Activated CD8-positive, alpha-beta memory T cell treated with anti-CD3 and anti-CD28 coated beads, Interleukin-2, amount 50 U/mL, for 48 hours (primary cell): ENCODE results near the gene OLFML1.

ENCODE experiments used
- DNase-seq: peaks from one replicate; pipeline ENCODE4 v3.0.0-alpha.2; 2020

The OLFML1 gene

DNA sequence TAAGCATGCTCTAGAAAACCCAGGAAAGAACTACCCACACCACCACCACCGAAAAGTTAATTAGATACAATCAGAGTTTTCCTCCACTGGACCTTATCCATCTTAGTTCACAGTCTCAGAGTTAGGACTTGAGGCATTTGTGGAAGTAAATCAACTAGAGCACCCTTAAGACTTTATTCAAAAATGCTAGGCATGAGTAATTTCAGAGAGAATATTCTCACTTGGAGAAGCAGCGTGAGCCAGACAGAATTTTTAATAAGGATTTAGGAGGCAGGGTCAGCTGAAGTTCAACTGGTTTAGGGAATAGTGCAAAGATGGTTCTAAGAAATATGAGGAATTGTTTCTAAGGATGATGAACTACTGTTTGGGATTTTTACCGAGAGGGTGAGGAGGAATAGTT lies 1.2 kb upstream of the OLFML1 start:
- no peak for DNase-seq

DNA sequence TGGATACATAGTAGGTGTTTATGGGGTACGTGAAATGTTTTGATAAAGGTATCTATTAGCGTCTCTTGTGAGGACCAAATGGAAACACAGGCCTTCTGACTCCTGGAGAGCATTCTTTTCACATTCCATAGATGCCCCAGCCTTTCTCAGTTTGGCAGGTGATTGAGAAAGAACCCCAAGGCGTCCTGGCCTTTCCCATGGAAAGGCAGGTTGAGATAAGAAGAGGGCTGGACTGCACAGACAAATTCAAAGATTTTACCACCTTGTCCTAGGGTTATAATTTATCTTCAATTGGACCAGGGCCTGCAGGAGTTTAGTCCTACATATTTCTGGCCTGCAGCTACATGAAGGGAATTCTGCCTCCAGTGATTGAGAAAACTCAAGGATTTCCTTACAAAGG lies 661 bp upstream of the OLFML1 start:
- no peak for DNase-seq

DNA sequence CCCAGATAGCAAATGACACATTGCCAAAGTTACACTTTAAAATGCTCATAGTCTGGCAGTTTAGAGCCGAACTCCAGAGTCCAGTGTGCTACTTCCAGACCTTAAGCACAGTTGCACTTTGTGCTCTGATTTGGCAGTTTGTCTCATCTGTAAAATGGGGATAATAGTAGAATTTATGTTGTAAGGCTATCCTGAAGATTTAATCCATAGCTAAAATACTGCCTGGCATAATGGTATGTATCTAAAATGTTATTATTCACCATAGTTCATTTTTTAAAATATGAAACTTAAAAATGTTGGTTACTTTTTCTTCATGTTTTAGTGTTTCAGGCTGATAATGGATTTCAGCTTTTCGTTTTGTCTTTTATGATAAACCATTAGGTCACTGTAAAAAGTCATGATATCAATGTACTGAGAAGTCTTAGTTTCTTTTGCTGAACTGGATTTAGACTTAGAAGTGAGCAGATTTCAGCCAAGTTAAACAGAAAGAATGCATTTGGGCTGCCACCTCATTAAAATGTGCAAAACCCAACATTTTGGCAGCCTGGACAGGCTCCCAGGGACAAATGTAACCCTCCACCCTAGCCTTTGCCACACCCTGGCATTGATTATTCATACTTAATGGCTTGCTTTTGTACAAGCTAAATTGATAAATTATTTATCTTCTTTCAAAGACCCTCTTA lies 933 bp downstream of the OLFML1 start:
- no peak for DNase-seq

DNA sequence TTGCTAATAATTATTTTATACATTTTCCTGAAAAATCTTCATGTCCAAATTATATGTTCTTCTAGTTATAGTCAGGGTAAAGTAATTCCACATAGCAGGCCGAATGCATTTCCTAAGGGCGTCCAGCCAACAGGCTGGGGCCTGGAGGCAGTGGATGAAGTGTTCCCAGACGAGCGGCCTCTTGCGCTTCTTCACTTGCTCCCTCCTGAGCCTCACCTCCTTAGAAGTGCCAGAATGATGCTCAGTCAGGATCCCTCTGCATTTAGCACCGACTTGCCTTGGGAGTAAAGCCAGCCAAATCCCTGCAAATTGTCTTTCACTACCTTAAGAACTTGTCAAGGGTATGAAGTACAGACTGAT lies 1.5 kb downstream of the OLFML1 start:
- DNase-seq, result no peak

DNA sequence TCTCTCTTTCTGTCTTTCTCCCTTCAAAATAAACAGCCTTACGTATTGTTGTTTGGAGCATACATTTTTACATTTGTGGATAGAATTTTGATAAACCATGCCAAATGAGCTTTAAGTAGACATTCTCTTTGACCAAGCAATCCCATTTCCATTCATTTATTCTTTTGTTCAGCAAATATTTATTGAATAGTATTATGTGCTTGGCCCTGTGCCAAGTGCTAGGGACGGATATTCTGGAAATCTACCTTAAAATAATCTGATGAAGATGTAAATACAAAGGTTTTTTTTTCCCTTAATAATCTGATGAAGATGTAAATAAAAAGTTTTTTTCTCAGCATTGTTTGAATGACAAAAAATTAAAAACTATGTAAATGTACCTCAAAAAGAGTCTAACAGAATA lies 2.1 kb downstream of the OLFML1 start:
- no peak for DNase-seq

DNA sequence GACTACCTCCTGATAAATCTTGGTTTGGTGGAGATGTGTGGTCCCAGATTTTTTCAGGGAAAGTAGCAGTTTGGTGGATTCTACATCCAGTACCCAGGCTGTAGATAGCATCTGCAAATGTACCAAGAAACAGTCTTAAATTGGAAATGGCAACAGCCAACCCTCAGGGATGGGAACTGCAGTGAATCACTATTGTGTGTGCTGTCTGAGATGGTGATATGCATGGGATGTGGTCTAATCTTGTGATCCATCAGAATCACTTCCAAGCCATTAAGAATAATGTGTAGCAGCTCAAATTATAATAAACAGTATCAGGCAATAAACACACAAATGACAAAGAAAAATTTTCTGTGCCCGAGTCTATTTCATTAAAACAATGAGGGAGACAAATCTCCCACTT lies 3.4 kb downstream of the OLFML1 start:
- DNase-seq, result no peak

DNA sequence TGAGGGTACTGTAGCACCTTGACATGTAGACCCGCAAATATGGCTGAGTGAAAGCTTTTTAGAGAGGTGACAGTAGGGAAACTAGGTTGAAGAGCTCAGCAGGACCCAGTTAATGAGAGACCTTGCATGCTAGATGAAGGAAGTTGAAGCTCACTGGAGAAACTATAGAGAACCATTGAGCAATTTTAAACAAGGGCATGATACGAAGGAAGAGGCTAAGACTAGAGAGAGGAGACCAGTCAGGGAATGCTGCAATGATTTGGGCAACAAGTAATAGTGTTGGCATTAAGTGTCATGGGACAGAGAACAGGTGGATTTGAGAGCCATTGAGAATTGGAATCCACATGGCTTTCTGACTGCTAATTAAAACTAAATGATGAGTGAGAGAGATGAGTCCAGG lies 4.1 kb downstream of the OLFML1 start:
- no peak for DNase-seq

DNA sequence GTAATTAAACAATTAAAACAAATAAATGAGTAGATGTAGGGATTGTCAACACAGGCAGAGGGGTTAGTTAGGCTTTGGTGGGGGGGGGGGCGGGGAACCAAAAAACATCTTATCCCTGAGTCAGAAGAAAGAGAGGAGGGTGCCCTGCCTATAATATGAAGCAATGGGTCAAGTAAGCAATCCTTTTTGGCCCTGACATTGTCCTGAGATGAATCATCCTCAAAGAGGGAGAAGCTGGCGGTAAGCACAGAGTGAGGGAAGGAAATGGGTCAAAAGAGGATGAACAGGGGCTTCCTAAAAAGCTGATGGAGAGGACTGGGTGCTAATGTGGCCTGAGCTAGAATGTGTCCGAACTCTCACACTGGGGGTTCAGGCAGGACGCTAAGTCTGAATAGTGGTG lies 4.7 kb downstream of the OLFML1 start:
- DNase-seq, result no peak

DNA sequence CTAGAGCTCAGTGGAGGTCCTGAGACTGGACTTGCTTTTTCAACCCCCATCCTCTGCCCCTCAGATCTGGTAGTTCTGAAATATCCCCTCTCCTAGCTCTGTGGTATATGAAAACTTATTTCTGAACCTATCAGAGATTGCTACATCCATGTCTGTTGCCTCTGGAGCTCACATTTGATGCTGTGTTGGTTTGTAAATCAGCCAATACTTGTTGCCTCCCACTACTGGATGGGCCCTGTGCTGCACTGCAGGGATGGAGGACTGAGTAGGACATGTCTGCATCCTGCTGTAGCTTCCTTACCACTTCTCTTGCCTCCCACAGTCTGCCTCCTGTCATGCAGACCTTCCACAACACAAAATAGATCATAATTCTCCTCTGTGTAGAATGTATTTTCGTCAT lies 5.2 kb downstream of the OLFML1 start:
- DNase-seq, result no peak

DNA sequence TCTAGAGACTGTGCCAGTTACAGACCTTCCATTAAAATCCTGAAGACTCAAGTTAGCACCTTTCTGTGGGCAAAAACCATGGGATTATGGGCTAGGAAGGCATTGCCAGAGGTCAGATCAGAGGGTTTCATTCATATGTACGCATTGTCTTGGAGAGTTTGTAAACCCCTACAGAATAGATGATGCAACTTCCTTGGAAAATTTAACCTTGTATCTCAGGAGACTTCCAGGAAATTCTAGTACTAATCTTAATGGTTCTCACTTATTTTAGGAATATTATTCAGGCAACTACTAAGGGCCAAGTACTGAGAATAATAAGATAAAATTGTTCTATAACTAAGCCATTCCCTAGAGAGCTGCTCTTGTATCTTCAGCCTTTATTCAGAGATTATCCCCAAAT lies 6.9 kb downstream of the OLFML1 start:
- DNase-seq, result no peak

DNA sequence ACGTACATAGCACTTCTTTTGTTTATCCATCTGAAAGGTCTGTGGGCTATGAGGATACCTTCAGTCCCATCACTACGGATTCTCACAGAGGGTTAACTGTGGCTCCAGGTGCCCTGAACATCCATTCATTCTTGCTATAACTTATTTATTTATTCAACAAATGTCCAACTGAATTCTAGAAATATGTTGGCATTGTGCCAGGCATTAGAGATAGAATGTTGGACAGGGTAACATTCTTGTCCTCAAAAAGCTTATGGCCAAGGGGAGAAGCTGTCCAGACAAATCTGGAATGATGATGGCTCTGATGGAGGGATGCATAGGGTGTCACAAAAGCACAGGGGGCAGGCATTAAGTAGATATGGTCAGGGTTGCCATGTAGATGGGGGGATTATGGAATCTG lies 8.4 kb downstream of the OLFML1 start:
- no peak for DNase-seq

DNA sequence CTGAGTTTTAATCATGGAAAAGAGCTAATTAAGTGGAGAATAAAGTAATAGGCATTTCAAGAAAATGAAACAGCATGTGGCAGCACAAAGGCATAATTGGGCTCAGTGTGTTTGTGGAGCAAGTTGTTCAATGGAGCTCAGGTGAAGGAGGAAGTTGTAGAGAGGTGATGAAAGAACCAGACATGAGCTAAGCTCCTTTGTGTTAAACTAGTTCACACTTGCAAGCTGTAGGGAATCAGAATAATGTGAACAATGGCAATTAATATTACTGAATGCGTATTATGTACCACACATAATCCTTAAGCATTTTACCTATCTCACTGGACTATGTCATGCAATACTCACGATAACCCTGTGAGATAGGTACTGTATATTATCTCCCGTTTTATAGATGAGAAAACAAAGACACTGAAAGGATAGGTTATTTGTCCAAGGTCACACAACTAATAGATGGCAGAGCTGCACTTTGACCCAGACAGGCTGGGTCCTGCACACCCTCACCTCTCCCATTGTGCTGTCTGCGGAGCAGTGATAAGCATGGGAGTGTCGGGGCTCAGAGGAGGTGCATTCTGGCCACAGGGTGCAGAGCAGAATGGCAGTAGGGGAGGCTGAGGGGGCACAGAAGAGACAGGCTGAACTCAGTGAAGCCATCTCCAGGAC lies 8.9 kb downstream of the OLFML1 start:
- no peak for DNase-seq

DNA sequence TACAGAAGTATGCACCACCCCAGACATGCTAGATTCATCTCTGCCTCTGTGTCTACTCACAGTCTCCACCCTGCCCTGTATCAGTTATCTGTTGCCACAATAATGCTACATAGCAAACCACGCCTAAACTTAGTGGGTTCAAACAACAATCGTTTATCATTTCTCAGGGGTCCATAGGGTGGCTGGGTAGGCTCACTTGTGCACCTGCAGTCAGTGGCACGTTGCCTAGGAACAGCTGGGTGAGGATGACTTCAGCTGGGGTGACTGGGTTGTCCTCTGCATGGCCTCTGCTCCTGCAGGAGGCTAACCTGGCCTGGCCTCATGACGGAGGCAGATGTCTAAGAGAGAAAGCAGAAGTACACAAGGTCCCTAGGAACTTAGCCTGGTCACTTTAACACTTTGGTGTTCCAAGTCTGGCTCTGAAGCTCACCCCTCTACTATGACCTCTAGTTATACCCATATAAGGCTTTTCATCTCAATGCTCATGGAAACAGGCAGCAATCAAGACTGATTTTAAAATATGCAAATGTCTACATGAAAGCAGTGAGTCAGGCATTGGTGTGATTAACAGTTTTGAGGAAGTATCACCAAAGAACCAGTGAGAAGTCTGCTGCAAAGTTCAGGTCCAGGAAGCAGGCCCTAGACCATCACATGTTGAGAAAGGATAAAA lies 10.7 kb downstream of the OLFML1 start:
- no peak for DNase-seq

DNA sequence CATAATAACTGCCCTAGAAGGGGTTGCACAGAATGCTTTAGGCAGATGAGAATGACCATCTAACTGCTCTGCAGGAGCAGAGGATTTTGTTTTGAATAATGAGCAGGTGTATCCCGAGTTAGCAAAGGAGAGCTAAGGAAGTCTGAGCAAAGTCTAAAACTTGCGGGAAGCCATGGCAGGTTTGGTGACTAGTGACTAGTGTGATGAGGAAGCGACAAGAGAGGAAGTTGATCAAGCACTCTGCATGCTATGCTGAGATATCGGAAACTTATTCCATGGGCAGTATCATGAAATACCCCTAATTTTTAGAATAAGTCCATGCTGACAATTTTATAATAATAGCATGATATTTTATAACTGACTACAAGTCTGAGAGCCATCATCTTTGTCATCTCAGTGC lies 12.9 kb downstream of the OLFML1 start:
- DNase-seq, result no peak

DNA sequence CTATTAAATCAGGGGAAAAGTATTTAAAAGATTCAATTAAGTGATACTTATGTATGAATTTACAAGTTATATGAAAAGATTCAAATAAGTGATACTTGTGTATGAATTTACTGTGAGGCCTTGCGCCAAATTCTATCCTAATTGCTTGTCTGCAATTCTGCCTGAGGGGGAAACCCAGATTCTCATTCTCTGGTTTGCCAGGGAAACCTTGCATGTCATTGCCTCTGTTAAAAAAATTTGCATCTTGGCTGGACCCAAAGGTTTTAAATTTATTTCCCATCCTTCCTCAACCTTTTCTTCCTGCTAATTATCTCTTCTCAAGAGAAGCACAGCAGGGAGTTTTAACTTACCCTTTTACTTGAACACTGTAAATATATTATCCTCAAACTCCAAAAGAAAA lies 13.8 kb downstream of the OLFML1 start:
- DNase-seq, result no peak

DNA sequence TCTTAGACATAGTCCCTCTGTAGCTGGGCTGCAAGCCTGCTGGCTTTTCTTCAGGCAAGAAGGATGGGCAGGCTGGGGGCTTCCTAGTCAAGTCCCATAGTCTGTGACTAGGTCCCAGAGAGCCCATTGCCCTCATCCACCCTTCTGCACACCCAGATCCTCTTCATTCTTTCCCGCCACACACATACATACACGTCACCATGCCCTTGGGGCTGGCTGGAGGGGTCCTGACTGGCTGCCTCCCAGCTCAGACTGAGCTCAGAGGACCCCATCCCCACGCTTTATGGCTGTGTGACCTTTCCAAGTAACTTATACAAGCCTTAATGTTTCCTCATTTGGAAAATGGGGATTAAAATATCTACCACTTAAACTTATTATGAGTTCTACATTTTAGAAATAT lies 14.9 kb downstream of the OLFML1 start:
- no peak for DNase-seq

DNA sequence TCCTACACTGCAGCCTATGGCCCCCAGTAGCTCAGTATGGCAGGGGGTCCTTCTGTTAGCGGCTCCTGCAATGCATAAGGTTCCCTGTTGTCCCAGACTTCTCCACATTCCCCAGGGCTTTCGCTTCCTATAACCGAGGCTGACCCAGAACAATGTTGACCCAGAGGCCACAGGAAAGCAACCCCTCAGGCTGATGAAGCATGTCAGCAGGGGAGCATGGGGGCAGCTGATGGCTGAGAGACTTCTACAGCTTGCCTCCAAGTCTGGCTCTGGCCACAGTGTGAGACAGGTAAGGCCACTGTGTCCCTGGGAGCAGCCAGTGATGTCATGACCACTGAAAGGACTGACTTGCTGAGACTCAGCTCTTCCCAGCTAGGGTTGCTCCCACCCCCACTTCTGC lies 15.9 kb downstream of the OLFML1 start:
- no peak for DNase-seq

DNA sequence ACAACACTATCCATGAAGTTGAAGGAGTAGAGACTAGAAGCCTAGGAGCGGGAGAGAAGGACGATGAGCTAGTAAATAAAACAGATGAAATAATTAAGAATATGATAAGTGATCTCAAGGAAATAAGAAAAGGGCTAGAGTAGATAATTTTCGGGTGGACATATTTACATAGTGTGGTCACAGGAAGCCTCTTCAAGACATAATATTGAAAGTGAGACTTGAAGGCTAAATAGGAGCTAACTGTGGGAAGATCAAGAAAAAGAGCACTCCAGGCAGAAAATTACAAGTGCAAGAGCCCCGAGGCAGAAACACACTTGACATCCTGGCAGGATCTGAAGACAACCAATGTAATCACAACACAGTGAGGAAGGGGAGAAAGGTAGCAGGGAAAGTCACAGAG lies 16.6 kb downstream of the OLFML1 start:
- no peak for DNase-seq

DNA sequence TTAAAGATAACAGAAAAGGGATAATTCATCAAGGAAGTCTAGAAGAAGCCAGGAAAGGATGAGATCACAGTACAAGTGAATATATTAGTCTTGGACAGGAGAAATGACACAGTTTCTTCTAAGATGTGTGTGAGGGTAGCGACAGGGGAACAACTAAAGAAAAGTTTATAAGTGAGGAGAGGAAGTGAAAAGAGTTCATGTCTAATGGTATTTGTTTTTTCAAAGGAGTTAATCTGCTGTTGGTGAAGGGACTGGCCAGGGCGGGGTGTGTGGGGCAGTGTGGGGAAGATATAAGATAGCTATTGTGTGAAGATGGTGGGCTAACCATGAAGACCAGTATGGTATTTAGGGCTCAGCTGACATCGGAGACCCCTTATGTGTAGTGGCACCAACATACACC lies 20.9 kb downstream of the OLFML1 start:
- DNase-seq, result no peak

DNA sequence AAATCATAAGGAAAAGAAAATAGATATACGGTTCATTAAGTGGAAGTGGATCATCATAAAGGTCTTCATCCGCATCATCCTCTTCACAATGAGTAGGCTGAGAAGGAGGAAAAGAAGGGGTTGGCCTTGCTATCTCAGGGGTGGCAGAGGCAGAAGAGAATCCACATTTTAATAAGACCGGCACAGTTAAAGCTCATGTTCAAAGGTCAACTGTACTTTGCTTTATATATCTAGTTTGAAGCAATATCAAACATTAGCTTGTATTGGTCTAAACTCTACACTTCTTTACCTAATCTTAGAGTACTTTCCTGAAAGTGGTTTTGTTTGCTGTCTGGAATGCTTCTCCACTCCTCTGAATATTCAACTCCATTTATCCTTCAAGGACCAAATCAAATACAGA lies 22.8 kb downstream of the OLFML1 start:
- DNase-seq, result no peak

DNA sequence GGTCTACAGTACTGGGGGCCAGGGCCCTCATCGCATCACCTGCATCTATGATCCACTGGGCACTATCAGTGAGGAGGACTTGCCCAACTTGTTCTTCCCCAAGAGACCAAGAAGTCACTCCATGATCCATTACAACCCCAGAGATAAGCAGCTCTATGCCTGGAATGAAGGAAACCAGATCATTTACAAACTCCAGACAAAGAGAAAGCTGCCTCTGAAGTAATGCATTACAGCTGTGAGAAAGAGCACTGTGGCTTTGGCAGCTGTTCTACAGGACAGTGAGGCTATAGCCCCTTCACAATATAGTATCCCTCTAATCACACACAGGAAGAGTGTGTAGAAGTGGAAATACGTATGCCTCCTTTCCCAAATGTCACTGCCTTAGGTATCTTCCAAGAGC lies 24.7 kb downstream of the OLFML1 start:
- DNase-seq, result no peak

DNA sequence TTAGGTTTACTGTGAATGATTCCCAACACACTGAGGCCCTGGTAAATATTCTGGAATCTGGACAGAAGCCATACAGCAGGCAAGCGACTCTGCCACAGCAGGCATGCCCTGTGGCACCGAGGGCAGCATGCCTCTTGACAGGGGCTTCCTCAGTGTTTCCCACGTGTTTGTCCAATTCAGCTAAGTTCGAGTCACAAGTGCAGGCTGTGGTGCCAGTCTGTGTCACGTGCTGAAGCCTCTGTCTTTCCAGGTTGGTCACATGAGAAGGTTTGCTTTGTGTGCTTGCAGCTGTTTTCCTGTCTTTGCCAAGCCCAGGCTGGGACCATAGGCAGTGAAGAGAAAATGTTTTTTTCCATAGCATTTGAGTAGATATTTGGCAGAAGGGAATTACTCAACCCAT lies 26.1 kb downstream of the OLFML1 start:
- DNase-seq, result no peak

DNA sequence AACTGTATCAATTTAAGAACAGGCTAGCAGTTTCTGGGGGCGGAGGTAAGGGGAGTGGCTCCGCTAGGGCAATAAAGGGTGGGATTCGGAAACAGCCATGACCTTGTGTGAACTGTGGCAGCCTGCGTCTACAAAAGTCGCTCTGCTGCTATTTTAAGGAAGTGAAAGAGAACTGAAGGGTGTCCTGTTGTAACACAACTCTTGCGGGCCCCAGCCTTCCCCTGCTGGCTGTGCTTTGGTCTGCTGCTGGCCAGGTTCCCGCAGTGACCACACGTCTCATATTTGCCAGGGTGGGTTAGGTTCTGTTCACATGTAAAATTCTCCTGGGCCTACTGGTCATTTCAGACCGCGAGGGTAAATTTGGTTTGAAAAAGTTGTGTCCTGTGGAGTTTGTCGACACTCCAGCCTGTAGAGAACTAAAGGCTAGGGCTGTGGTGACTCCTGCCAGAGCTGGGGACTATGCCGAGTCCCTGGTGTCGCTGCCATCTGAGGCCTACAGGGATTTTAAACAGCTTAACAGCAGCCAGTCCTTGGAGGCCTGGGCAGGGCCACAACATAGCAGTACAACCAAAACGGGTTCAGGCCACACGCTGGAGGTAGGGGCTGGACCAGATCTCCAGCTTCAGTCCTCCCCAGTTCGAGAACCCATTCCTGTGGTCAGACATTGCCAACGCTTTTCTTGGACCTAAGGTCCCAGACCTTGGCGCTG lies 27.4 kb downstream of the OLFML1 start:
- no peak for DNase-seq
